Natural killer cell treated with Interleukin-12 subunit alpha and Interleukin-12 subunit beta and Interleukin-15 and Interleukin-18, amount 100 ng/mL, for 72 hours (primary cell): Measurements from ENCODE around the gene PMVK. TPM values are rescaled to one million over a fixed set of nuclear protein-coding genes. Genes with fewer than 3 reads are reported as not detected.
A peak's percentile ranks its signal among the peaks of the same experiment; 100 is the strongest.

Experiments used
- ATAC-seq, 2 donors: fragments of 150-1000 bp; cut with Tn5 transposase in 1 of 2; sonication (Bioruptor Pico), chemical (Tn5 transposase) in 1 of 2; 2 replicates each; pipeline ENCODE4 v1.10.0; 2021
- DNase-seq: peaks from one replicate; pipeline ENCODE4 v3.0.0; 2022; ENCODE audit warnings: low spot score
- H3K27ac Mint-ChIP-seq, 2 donors: 1 replicate in 1 of 2; 2 replicates in 1 of 2; pipeline ENCODE4 v1.8.0; 2022; ENCODE audit warnings: mixed read lengths in 2 of 2, mild to moderate bottlenecking in 1 of 2, moderate library complexity in 1 of 2
- H3K27me3 Mint-ChIP-seq, 2 donors: 1 replicate in 1 of 2; 2 replicates in 1 of 2; pipeline ENCODE4 v1.8.0; 2022; ENCODE audit warnings: mixed read lengths in 2 of 2
- H3K36me3 Mint-ChIP-seq: one replicate; pipeline ENCODE4 v1.8.0; 2022; ENCODE audit warnings: mixed read lengths
- H3K4me1 Mint-ChIP-seq, 2 donors: 1 replicate in 1 of 2; 2 replicates in 1 of 2; pipeline ENCODE4 v1.8.0; 2022; ENCODE audit warnings: low read depth in 2 of 2, mixed read lengths in 2 of 2, mild to moderate bottlenecking in 1 of 2
- H3K4me3 Mint-ChIP-seq: one replicate; pipeline ENCODE4 v1.8.0; 2022; ENCODE audit warnings: mixed read lengths
- H3K9me3 Mint-ChIP-seq: 2 replicates; pipeline ENCODE4 v1.8.0; 2022; ENCODE audit warnings: mixed read lengths
- total RNA-seq, 2 donors: library from RNA; stranded (reverse); gene quantifications; one replicate each; pipeline ENCODE4 v1.2.3, GENCODE V29; 2022

PMVK gene
- total RNA-seq, 2 donors from 2014 or later: 28.8 to 53.9 TPM

DNA sequence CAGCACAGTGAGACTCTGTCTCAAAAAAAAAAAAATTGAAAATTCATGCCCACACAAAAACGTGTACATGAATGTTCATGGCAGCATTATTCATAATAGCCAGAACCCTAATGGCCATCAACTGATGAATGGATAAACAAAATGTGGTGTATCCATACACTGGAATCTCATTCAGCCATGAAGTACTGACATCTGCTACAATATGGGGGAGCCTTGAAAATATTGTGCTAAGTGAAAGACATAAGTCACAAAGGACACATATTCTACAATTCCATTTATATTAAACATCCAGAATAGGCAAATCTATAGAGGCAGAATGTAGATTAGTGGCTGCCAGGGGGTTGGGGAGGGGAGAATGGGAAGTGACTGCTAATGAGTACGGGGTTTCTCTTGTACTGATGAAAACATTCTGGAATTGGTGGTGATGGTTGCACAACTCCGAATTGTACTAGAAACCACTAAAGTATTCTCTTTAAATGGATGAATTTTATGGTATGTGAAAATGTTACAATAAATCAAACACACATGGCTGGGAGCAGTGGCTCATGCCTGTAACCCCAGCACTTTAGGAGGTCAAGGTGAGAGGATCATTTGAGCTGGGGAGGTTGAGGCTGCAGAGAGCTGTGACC, 33.5 kb downstream of the PMVK start:
- no peak for DNase-seq
- Mint-ChIP-seq H3K9me3 (no peaks in the 10 kb centered on the region), H3K27ac (no peak overlapping the region), H3K4me1 (no peaks in the 10 kb centered on the region), H3K36me3 (no peaks in the 10 kb centered on the region), H3K4me3 (no peak overlapping the region), H3K27me3 (peaks cover 0 to 6% of the 10 kb centered on the region in 2 donors)
- ATAC-seq: no peak

- DNase-seq: no peak
- H3K27ac Mint-ChIP-seq: no peak overlapping the region
- H3K4me1 Mint-ChIP-seq: no peaks in the 10 kb centered on the region
- H3K27me3 Mint-ChIP-seq: peaks cover 0 to 6% of the 10 kb centered on the region in 2 donors
- no peak overlapping the region for H3K4me3 Mint-ChIP-seq
- H3K9me3 Mint-ChIP-seq: no peaks in the 10 kb centered on the region
- ATAC-seq: no peak
- H3K36me3 Mint-ChIP-seq: no peaks in the 10 kb centered on the region
These were observed 34.9 kb downstream of the PMVK start for GRCh38 chr1:154901591-154901990.

GRCh38 chr1:154899041-154899440, 37.5 kb downstream of the PMVK start:
- Mint-ChIP-seq H3K36me3 (no peaks in the 10 kb centered on the region), H3K27ac (no peak overlapping the region), H3K4me1 (no peaks in the 10 kb centered on the region), H3K27me3 (peaks cover 0 to 13% of the 10 kb centered on the region in 2 donors), H3K9me3 (no peaks in the 10 kb centered on the region), H3K4me3 (no peak overlapping the region)
- ATAC-seq (no peak), DNase-seq (no peak)

DNA sequence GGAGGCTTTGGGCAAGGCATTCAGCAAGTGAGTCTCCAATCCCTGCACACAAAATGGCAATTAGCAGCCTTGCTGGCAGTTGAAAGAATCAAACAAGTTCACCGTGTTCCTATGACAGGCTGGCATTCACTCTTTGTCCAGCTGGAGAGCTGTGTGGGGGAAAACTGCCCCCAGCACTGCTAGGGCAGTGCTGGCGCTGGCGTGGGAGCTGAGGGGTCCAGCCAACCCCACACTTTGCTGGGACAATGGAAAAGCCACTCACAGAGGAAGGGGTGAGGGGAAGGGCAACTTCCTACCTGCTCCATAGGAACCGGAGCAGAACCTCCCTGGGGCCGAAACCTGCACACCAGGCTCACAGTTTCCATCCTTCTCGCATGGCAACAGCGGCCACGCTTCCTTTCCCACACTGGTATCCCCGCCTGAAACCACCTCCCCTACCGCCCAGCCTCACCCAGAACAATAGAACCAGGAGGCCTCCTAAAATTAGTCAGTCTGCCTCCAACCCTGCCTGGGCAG, 39.7 kb downstream of the PMVK start:
- Mint-ChIP-seq H3K27ac (no peak overlapping the region), H3K4me3 (no peak overlapping the region), H3K36me3 (no peaks in the 10 kb centered on the region)

DNA sequence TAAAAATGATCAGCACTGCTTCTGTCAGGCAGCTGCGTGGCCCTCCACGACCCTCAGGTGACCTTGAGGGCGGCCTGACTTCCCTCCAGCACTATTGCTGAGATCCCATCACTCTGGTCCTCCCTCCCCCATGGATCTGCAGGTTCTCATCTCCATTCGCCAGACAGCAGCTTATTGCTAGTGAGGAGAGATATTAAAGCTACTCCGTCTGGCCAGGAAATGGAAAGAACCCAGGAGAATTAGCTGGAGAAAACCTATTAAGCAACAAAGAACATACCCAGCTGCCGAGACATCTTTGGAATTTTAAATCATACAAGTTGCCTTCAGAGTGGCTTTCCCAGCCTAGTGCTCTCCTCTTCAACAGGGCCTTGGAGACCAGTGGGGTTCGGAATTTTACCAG, 40.7 kb downstream of the PMVK start:
- no peak overlapping the region for H3K27ac Mint-ChIP-seq
- H3K9me3 Mint-ChIP-seq: no peaks in the 10 kb centered on the region
- no peaks in the 10 kb centered on the region for H3K4me1 Mint-ChIP-seq
- no peak overlapping the region for H3K4me3 Mint-ChIP-seq
- DNase-seq (no peak), ATAC-seq (no peak)
- peaks cover 0 to 24% of the 10 kb centered on the region in 2 donors for H3K27me3 Mint-ChIP-seq
- no peaks in the 10 kb centered on the region for H3K36me3 Mint-ChIP-seq

More for the DNA sequence above, 39.7 kb downstream of the PMVK start:
- ATAC-seq (peak in 1 of 2 donors; percentile 6), DNase-seq (no peak)
- no peaks in the 10 kb centered on the region for H3K4me1 Mint-ChIP-seq
- H3K9me3 Mint-ChIP-seq: no peaks in the 10 kb centered on the region
- H3K27me3 Mint-ChIP-seq: peaks cover 0 to 19% of the 10 kb centered on the region in 2 donors

DNA sequence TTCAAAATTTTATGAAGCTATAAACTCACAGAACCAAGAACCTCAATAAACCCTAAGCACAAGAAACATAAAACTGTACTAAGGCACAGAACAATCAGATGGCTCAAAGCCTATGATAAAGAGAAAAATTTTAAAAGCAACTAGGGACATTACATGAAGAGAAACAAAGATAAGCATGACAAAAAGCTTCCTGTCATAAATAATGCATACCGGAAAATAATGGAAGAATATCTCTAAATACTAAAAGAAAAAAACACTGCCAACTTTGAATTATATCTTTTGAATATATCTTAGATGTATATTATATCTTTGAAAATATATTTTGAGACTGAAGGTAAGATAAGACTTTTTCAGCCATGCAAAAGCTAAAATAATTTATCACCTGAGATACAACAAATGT, 45.1 kb downstream of the PMVK start:
- H3K4me3 Mint-ChIP-seq: no peak overlapping the region
- peaks cover 1 to 7% of the 10 kb centered on the region in 2 donors for H3K4me1 Mint-ChIP-seq
- peaks cover 3 to 31% of the 10 kb centered on the region in 2 donors for H3K27me3 Mint-ChIP-seq
- H3K27ac Mint-ChIP-seq: no peak overlapping the region
- DNase-seq (no peak), ATAC-seq (no peak)
- no peaks in the 10 kb centered on the region for H3K36me3 Mint-ChIP-seq
- H3K9me3 Mint-ChIP-seq: no peaks in the 10 kb centered on the region

- Mint-ChIP-seq H3K9me3 (no peaks in the 10 kb centered on the region), H3K27ac (no peak overlapping the region), H3K4me1 (peaks cover 12 to 20% of the 10 kb centered on the region in 2 donors), H3K27me3 (peaks cover 3 to 30% of the 10 kb centered on the region in 2 donors), H3K4me3 (no peak overlapping the region), H3K36me3 (no peaks in the 10 kb centered on the region)
- ATAC-seq (no peak), DNase-seq (no peak)
These were observed 47.8 kb downstream of the PMVK start for GRCh38 chr1:154888757-154889156.

- peak; percentile 57 to 71 for ATAC-seq
- Mint-ChIP-seq H3K4me1 (peaks cover 12 to 20% of the 10 kb centered on the region in 2 donors), H3K4me3 (peak overlapping the region; percentile 57), H3K9me3 (no peaks in the 10 kb centered on the region), H3K27me3 (peaks cover 6 to 23% of the 10 kb centered on the region in 2 donors), H3K27ac (peak overlapping the region in 1 of 2 donors; percentile 5), H3K36me3 (no peaks in the 10 kb centered on the region)
- DNase-seq: no peak
These were observed 50.1 kb downstream of the PMVK start for GRCh38 chr1:154886281-154887015.

GRCh38 chr1:154884869-154885701, 51.4 kb downstream of the PMVK start:
- peaks cover 12 to 20% of the 10 kb centered on the region in 2 donors for H3K4me1 Mint-ChIP-seq
- no peaks in the 10 kb centered on the region for H3K9me3 Mint-ChIP-seq

DNA sequence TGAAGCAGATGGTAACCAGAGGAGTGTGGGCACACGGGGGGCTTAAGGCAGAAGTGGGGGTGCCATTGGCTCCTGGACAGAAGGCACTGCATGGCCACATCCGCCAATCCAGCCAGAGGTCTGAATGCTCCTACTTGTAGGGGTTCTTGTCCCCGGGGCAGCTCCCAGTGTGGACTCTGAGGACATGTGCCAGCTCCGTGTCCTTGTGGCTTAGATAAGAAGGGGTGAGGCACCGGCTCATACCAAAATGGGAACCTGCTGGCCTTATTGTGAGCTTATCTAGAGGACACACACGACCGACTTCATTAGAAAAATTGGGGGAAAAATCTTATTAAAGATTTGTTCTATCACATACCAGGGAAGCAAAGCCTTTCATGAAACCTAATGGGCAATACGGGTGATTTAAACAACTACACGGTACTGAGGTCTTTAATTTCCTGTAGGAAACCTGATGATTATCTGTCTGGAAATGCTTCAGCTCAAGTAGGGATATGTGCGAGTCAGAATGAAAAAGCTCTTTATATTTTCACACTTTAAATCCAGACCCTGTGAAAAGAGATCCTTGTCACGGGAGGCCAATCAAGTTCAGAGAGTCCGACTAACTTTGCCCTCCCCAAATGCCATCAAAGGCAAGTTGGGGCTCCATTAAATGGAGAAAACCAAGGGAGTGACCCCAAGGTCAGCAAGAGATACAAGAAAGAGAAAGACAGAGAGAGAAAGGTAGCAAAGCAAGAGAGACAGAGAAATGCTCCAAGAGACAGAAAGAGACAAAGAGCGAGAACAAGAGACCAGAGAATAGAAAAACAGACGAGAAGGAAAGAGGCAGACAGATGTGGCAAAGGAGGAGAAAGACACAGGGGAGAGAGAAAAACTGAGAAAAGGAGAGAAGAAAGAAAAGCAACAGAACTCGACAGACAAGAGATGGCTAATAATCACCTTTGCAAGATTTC, 52.3 kb downstream of the PMVK start:
- no peaks in the 10 kb centered on the region for H3K36me3 Mint-ChIP-seq
- H3K27ac Mint-ChIP-seq: no peak overlapping the region
- DNase-seq: no peak
- no peak for ATAC-seq
- peaks cover 9 to 18% of the 10 kb centered on the region in 2 donors for H3K27me3 Mint-ChIP-seq
- H3K4me3 Mint-ChIP-seq: peak overlapping the region; percentile 0
- no peaks in the 10 kb centered on the region for H3K9me3 Mint-ChIP-seq
- peaks cover 12 to 20% of the 10 kb centered on the region in 2 donors for H3K4me1 Mint-ChIP-seq

More at GRCh38 chr1:154884869-154885701, 51.4 kb downstream of the PMVK start:
- no peak overlapping the region for H3K4me3 Mint-ChIP-seq
- no peak overlapping the region for H3K27ac Mint-ChIP-seq
- no peaks in the 10 kb centered on the region for H3K36me3 Mint-ChIP-seq
- H3K27me3 Mint-ChIP-seq: peaks cover 9 to 18% of the 10 kb centered on the region in 2 donors
- DNase-seq (no peak), ATAC-seq (no peak)

- Mint-ChIP-seq H3K36me3 (no peaks in the 10 kb centered on the region), H3K4me1 (peaks cover 12 to 18% of the 10 kb centered on the region in 2 donors), H3K27me3 (peaks cover 5% of the 10 kb centered on the region in 2 donors), H3K4me3 (no peak overlapping the region), H3K27ac (no peak overlapping the region), H3K9me3 (no peaks in the 10 kb centered on the region)
- ATAC-seq: no peak
- no peak for DNase-seq
These were observed 54.5 kb downstream of the PMVK start for GRCh38 chr1:154881820-154882535.

DNA sequence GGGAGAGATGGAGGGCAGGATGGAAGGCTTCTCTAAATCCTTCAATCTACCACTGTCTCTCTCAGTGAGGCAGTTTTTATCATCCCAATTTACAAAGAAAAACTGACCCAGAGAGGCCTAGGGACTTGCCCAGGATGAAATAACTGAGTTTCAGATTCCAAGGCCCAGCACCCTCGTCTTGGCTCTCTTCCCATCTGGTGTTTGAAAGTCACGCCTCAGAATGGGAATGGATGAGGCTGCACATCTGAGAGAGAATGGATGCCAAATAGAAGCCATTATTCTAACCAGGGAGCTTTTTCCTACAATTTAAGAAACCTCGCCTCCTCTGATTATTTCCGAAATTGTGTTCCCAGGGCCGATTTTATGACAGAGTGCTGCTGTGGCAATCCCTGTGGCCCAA, 55.8 kb downstream of the PMVK start:
- H3K9me3 Mint-ChIP-seq: no peaks in the 10 kb centered on the region
- no peak for ATAC-seq

More for the DNA sequence above, 55.8 kb downstream of the PMVK start:
- no peak overlapping the region for H3K27ac Mint-ChIP-seq
- H3K4me3 Mint-ChIP-seq: no peak overlapping the region
- H3K36me3 Mint-ChIP-seq: no peaks in the 10 kb centered on the region
- peaks cover 4 to 6% of the 10 kb centered on the region in 2 donors for H3K4me1 Mint-ChIP-seq
- H3K27me3 Mint-ChIP-seq: peaks cover 5 to 12% of the 10 kb centered on the region in 2 donors
- no peak for DNase-seq
